Measurements from ENCODE around the gene ITGAL.
"Not testable (repeated sequence)": the region's sequence is repeated elsewhere in the genome, so short reads cannot be mapped to it uniquely, and the experiment has no call there.

The ITGAL gene

DNA sequence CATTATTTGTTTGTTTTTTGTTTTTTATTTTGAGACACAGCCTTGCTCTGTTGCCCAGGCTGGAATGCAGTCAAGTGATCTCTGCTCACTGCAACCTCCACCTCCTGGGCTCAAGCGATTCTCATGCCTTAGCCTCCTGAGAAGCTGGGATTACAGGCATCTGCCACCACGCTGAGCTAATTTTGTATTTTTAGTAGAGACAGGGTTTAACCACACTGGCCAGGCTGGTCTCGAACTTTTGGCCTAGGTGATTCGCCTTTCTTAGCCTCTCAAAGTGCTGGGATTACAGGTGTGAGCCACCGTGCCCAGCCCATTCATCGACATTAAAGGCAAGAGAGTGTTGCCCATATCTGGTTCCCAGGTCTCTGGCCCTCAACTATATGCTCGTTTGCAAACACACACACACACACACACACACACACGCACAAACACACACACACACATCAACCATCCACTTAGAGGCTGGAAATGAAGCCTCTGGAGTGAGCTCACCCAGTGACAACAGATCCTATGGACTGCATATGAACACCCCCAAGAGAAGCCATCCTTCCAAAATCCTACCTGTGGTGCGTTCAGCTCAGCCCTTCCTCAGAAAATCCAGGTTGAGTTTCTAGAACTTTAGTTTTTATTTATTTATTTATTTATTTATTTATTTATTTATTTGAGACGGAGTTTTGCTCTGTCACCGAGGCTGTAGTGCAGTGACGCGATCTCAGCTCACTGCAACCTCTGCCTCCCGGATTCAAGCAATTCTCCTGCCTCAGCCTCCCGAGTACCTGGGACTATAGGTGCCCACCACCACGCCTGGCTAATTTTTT is 14.6 kb upstream of the ITGAL start:
- DNase-seq: no peak

DNA sequence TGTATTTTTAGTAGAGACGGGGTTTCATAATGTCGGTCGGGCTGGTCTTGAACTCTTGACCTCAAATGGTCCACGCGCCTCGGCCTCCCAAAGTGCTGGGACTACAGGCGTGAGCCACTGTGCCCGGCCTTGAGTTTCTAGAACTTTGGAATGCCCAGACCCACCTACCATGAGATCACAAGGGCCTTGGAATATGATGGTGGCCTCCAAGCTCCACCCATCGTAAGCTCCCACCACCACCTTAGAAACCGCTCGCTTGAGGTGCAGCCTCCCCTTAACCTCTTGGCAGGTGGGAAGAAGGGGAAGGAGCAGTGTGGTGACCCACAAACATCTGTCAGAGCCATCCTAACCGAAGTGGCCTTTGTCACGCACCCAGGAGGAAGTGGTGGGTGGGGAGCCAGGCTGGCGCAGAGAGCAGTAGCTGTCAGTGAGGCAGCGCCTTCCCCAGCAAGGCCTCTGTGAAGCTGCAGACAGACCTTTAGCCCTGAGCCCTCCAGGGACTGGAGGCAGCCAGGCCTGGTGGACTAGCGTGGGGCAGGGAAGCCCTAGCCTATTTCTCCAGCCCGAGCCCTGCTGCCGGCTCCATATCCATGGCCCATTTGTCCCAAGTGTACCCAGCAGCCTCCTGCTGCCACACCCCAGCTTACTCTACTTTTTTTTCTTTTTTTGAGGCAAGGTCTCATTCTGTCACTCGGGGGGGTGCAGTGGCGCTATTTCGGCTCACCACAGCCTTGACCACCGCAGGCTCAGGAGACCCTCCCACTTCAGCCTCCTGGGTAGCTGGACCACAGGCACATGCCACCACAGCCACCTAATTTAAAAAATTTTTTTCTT is 13.8 kb upstream of the ITGAL start:
- DNase-seq: no peak

DNA sequence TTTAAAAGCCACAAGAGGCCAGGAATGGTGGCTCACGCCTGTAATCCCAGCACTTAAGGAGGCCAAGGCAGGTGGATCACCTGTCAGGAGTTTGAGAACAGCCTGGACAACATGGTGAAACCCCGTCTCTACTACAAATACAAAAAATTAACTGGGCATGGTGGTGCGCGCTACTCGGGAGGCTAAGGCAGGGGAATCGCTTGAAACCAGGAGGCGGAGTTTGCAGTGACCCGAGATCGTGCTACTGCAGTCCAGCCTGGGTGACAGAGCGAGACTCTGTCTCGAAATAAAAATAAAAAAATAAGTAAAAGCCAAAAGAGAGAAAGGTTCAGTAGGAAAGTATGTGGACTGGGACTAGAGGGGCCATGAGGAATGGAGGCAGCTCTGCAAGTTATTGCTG is 13.1 kb upstream of the ITGAL start:
- DNase-seq: no peak

DNA sequence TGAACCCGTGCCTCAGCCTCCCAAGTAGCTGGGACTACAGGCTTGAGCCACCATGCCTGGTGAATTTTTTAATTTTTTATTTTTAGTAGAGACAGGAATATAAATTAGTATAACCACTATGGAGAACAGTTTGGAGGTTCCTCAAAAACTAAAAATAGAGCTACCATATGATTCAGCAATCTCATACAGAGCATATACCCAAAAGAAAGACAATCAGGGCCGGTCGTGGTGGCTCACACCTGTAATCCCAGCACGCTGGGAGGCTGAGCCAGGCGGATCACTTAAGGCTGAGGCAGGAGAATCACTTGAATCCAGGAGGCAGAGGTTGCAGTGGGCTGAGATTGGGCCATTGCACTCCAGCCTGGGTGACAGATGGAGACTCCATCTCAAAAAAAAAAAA is 11.1 kb upstream of the ITGAL start:
- not testable (repeated sequence) for DNase-seq

GRCh38 chr16:30464078-30464477 is 8.5 kb upstream of the ITGAL start:
- DNase-seq: no peak

DNA sequence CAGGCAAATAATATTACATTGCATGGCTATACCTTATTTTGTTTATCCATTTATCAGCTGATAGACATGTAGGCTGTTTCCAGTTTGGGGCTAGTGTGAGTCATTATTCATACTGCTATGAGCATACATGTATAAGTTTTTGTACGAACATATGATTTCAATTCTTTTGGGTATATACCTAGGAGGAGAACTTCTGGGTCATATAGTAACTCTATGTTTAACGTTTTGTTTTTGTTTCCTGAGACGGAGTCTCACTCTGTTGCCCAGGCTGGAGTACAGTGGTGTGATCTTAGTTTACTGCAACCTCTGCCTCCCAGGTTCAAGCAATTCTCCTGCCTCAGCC is 2.4 kb upstream of the ITGAL start:
- DNase-seq: no peak

- no peak for DNase-seq
Observed at GRCh38 chr16:30470632-30470995, 1.9 kb upstream of the ITGAL start.

GRCh38 chr16:30473231-30474073 is 910 bp downstream of the ITGAL start:
- no peak for DNase-seq

DNA sequence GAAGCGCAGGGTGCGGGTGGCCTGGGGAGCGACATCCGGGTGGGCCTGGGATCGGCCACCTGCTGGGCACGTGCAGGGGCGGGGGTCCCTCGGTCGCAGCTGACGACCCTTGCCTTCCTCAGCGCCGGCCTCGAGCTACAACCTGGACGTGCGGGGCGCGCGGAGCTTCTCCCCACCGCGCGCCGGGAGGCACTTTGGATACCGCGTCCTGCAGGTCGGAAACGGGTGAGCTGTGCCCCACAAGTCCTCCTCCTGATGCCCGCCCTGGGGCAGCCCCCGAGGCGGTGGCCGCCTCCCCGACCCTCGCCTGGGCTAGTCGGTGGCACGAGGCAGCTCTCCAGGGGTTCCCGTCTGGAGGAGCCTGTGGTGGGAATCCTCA is 1.5 kb downstream of the ITGAL start:
- DNase-seq: no peak

- no peak for DNase-seq
Observed at GRCh38 chr16:30474684-30475083, 2.1 kb downstream of the ITGAL start.

GRCh38 chr16:30476991-30477390 is 4.4 kb downstream of the ITGAL start:
- DNase-seq: no peak

GRCh38 chr16:30477773-30478172 is 5.2 kb downstream of the ITGAL start:
- DNase-seq: not testable (repeated sequence)

DNA sequence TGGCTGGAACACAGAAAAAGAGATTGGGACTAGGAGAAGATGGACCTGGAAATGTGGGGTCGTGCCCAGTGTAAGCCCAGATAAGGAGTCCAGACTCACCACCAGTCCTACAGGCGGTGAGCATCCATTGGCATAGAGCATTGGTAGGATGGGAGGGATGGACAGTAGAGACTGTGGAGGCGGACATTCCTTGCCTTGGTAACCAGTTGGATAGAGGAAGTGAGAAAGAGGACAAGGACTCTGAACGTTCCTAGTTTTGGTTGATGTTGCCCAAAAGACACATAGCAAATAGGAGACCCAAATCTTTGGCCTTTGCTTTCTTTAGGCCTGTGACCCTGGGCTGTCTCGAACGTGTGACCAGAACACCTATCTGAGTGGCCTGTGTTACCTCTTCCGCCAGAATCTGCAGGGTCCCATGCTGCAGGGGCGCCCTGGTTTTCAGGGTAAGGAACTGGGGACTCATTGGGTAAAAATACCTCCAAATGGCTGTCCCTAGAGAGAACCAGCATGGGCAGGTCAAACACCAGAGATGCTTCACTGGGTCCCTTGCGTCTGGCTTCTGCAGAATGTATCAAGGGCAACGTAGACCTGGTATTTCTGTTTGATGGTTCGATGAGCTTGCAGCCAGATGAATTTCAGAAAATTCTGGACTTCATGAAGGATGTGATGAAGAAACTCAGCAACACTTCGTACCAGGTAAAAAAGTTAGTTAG is 6.4 kb downstream of the ITGAL start:
- no peak for DNase-seq

GRCh38 chr16:30481381-30481780 is 8.8 kb downstream of the ITGAL start:
- DNase-seq: no peak

DNA sequence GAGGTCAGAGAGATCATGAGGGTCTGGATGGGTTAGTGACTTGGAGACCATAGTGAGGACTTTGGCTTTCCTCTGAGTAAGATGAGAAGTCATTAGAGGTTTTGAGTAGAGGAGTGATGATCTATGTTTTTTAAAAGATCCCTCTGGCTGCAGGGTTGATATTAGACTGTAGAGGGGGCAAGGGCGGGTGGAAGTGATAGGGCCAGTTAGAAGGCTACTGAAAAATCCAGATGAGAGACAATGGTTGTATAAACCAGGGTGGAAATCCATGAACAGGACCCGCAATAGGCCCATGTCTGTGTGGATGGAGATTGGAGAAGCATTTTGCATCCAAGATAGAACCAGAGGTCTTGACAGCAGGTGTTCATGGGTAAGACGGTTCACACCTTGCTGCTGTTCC is 9.8 kb downstream of the ITGAL start:
- DNase-seq: no peak

- no peak for DNase-seq
Observed at GRCh38 chr16:30484887-30485286, 12.3 kb downstream of the ITGAL start.

GRCh38 chr16:30485818-30486436 is 13.4 kb downstream of the ITGAL start:
- no peak for DNase-seq

DNA sequence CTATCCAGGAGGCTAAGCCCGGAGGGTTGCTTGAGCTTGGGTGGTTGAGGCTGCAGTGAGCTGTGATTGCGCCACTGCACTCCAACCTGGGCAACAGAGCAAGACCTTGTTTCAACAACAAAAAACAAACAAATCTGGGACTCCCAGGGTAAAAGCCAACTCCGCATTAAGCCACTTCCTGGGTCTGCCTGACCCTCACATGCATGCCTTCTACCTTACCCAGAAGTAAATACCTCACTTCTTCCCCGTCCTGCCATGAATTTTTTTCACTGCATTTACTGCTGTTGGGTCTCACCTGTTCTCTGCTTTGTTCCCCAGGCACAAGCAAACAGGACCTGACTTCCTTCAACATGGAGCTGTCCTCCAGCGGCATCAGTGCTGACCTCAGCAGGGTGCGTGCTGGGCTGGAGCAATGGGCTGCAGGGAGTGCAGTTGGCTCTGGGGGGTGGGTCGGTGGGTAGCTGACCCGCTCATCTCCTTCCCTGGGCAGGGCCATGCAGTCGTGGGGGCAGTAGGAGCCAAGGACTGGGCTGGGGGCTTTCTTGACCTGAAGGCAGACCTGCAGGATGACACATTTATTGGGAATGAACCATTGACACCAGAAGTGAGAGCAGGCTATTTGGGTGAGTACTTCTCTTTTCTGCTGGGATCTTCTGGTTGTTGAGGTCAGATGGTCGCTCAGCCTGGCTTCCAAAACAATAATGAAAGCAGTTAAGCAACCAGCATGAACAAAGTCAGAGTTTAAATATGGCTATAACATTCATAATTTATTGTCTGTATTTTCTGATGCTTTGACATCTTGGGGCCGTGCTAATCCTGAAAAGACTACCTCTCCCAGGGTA is 16.4 kb downstream of the ITGAL start:
- DNase-seq: no peak

DNA sequence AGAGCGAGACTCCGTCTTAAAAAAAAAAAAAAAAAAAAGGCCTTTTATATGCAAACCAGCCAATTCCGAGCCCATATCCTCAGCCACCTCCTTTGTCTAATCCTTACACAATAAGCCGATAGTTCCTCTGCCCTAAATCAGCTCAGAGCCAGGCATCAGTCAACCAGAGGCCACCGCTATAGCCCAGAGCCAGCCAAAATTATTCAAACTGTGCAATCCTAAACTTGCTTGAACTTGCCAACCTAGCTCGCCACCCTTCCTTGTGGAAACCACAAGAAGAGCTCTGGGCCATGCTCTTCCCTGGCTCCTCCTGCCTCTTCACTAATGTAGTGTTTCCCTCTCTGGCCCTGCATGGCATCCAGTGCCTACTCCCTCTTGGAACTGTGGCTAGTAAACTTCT is 17.7 kb downstream of the ITGAL start:
- DNase-seq: no peak

DNA sequence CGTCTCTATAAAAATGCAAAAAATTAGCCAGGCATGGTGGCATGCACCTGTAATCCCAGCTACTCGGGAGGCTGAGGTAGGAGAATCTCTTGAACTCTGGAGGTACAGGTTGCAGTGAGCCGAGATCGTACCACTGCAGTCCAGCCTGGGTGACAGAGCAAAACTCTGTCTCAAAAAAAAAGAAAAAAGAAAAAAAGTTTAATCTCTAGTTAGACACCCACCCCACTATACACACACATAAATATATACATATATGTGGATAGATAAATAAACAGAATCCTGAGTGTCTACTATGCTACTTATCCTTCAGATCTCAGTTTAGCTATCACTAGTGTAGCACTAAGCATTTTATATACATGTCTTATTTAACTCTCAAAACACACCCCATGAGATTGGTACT is 18.7 kb downstream of the ITGAL start:
- DNase-seq: no peak

DNA sequence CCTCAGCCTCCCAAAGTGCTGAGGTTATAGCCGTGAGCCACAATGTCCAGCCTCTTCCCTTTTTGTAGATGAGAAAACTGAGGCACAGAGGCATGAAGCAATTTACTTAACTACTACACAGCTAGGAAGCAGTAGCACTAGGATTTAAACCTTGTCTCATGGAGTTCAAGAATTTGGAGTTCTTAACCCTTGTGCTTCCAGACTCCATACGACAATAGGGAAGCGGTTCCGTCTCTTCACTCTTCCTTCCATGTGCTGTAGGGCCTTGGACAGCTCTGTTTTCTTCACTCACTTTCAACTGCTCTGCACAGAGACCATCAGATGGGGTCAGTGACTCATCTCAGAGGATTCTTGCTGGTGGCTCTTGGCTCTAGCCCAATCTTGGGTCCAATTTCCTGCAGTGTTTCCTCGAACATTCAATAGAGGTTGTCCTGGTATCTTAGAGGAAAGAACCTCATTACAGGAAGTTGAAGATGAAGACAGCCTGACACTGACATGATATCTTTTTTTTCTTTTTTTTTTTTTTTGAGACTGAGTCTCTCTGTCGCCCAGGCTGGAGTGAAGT is 19.3 kb downstream of the ITGAL start:
- DNase-seq: no peak
